Neural crest cell (in vitro differentiated cells): Measurements from ENCODE around the gene CCS. TPM values are rescaled to one million over a fixed set of nuclear protein-coding genes. Genes with fewer than 3 reads are reported as not detected.
A peak's percentile ranks its signal among the peaks of the same experiment; 100 is the strongest.
"Not testable (repeated sequence)": the region's sequence is repeated elsewhere in the genome, so short reads cannot be mapped to it uniquely, and the experiment has no call there.

Source experiments
- DNase-seq: peaks from one replicate; pipeline ENCODE4 v3.0.0; 2021; ENCODE audit warnings: low read depth, mixed read lengths, low spot score
- H3K27ac Mint-ChIP-seq: one replicate; pipeline ENCODE4 v1.8.0; 2021; ENCODE audit warnings: mild to moderate bottlenecking, mixed read lengths; ENCODE audit not compliant: unreplicated experiment
- H3K27me3 Mint-ChIP-seq: 2 replicates; pipeline ENCODE4 v1.8.0; 2021; ENCODE audit warnings: low read depth, mild to moderate bottlenecking, mixed read lengths
- H3K36me3 Mint-ChIP-seq: 2 replicates; pipeline ENCODE4 v1.8.0; 2021; ENCODE audit warnings: low read depth, mild to moderate bottlenecking, mixed read lengths
- H3K4me1 Mint-ChIP-seq: 2 replicates; pipeline ENCODE4 v1.8.0; 2021; ENCODE audit warnings: mixed read lengths
- H3K4me3 Mint-ChIP-seq: one replicate; pipeline ENCODE4 v1.8.0; 2021; ENCODE audit warnings: mild to moderate bottlenecking, mixed read lengths
- H3K9me3 Mint-ChIP-seq: 2 replicates; pipeline ENCODE4 v1.8.0; 2021; ENCODE audit warnings: mixed read lengths
- long read RNA-seq: library from polyadenylated mRNA; unstranded; transcript quantifications from one replicate; pipeline ENCODE4 v2.0.0, GENCODE V29; 2020
- total RNA-seq: library from RNA; stranded (reverse); gene quantifications from 2 replicates; pipeline ENCODE4 v1.2.1, GENCODE V29; 2021
- TF ChIP-seq, protein P1 (sequence below): fragments of 200-600 bp; sonication (generic); conservative IDR thresholded peaks from 2 replicates; pipeline ENCODE4 v1.5.0; 2021; ENCODE audit warnings: antibody characterized with exemption, mild to moderate bottlenecking

The CCS gene
- 47.2 and 49.8 TPM in 2 replicates for total RNA-seq
- long read RNA-seq, transcript CCS-205 (7 exons, 1,196 nt), result minor isoform, 6 of 21 reads
- long read RNA-seq, transcript CCS-208 (8 exons, 1,430 nt), result major isoform, 8 of 21 reads
- long read RNA-seq, partial matches to known transcripts, result 1 of 21 reads
- long read RNA-seq, other reads (novel, unspliced or antisense), result 6 of 21 reads

- H3K4me1 Mint-ChIP-seq, result peaks cover 24% of the 10 kb centered on the region
- H3K4me3 Mint-ChIP-seq, result peak within 1 kb of the TSS; percentile 96
- peak; percentile 95 for DNase-seq
- peaks cover 4% of the 10 kb centered on the region for H3K36me3 Mint-ChIP-seq
- peak within 1 kb of the TSS; percentile 99 for H3K27ac Mint-ChIP-seq
- H3K27me3 Mint-ChIP-seq, result no peaks in the 10 kb centered on the region
- H3K9me3 Mint-ChIP-seq, result peaks cover 7% of the 10 kb centered on the region
- TF ChIP-seq, protein P1, sequence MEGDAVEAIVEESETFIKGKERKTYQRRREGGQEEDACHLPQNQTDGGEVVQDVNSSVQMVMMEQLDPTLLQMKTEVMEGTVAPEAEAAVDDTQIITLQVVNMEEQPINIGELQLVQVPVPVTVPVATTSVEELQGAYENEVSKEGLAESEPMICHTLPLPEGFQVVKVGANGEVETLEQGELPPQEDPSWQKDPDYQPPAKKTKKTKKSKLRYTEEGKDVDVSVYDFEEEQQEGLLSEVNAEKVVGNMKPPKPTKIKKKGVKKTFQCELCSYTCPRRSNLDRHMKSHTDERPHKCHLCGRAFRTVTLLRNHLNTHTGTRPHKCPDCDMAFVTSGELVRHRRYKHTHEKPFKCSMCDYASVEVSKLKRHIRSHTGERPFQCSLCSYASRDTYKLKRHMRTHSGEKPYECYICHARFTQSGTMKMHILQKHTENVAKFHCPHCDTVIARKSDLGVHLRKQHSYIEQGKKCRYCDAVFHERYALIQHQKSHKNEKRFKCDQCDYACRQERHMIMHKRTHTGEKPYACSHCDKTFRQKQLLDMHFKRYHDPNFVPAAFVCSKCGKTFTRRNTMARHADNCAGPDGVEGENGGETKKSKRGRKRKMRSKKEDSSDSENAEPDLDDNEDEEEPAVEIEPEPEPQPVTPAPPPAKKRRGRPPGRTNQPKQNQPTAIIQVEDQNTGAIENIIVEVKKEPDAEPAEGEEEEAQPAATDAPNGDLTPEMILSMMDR, result peak; percentile 74
Measured at GRCh38 chr11:66592457-66593302, at the start of gene CCS, which contains the start of gene CCDC87. CCS (plus strand) TSS chr11:66593185; CDS start chr11:66593262, 77 bp downstream. CCDC87 (minus strand) TSS chr11:66593063; CDS start chr11:66593015, 48 bp downstream.

DNA sequence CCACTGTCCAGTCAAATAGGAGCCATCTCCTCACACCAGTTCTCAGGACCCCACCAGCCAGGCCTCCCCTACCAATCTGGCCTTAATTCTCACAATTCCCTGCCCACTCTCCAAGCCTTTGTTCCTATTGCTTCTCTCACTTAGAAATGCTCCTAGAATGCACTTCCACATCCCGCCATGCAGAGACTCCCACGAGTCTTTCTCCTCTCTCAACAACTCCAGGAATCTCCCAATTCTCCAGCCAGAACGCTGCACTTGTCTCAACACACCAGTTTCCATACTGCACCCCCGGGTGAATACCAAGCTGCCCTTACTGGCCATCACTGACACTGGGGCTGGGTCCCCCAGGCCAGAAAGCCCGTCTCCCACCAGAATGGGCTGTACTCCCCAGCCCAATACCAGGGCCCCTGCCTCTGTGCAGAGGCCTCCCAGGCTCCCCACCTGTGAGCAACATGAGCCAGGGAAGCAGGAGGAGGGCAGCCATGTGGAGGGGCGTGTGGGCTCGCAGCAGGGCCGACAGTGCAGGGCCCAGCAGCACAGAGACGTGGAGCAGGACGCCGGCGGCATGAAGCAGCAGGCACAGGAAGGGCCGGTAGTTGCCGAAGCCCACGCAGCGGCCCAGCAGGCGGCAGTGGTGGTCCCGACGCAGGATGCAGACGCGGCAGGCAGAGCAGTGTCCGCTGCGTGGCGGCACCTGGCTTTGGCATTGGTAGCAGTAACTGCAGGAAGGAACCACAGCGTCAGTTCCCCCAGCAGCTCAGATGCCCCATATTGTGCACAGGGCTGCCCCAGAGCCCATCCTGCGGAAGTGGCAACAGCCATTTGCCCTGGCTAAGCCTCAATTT, 49.5 kb upstream of the CCS start:
- H3K36me3 Mint-ChIP-seq, result no peaks in the 10 kb centered on the region
- TF ChIP-seq, protein P1, result peak; percentile 43
- peaks cover 17% of the 10 kb centered on the region for H3K4me1 Mint-ChIP-seq
- H3K27ac Mint-ChIP-seq, result no peak overlapping the region
- DNase-seq, result peak; percentile 36
- H3K4me3 Mint-ChIP-seq, result peak overlapping the region; percentile 56
- peaks cover 15% of the 10 kb centered on the region for H3K27me3 Mint-ChIP-seq
- no peaks in the 10 kb centered on the region for H3K9me3 Mint-ChIP-seq

DNA sequence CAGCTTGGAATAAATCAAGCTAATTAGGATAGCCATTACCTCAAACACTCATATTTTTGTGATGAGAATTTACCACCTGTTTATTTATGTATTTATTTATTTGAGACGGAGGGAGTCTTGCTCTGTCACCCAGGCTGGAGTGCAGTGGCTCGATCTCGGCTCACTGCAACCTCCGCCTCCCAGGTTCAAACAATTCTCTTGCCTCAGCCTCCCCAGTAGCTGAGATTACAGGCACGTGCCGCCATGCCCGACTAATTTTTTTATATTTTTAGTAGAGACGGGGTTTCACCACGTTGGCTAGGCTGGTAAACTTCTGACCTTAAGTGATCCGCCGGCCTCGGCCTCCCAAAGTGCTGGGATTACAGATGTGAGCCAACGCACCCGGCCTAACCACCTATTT, 48.0 kb upstream of the CCS start:
- H3K36me3 Mint-ChIP-seq, H3K9me3 Mint-ChIP-seq, H3K27ac Mint-ChIP-seq, DNase-seq: not testable (repeated sequence)
- peaks cover 25% of the 10 kb centered on the region for H3K4me1 Mint-ChIP-seq
- peaks cover 23% of the 10 kb centered on the region for H3K27me3 Mint-ChIP-seq
- peak overlapping the region; percentile 89 for H3K4me3 Mint-ChIP-seq

- Mint-ChIP-seq H3K4me3 (peak within 1 kb of the TSS; percentile 89), H3K36me3 (no peaks in the 10 kb centered on the region), H3K27ac (no peak within 1 kb of the TSS), H3K27me3 (peaks cover 23% of the 10 kb centered on the region), H3K4me1 (peaks cover 25% of the 10 kb centered on the region), H3K9me3 (no peaks in the 10 kb centered on the region)
- DNase-seq, result peak; percentile 91
- TF ChIP-seq, protein P1, result no peak
Measured at GRCh38 chr11:66545701-66546367, 47.2 kb upstream of the CCS start, which contains the start of gene ZDHHC24. ZDHHC24 (minus strand) TSS chr11:66546048; CDS start chr11:66546003, 45 bp downstream.

DNA sequence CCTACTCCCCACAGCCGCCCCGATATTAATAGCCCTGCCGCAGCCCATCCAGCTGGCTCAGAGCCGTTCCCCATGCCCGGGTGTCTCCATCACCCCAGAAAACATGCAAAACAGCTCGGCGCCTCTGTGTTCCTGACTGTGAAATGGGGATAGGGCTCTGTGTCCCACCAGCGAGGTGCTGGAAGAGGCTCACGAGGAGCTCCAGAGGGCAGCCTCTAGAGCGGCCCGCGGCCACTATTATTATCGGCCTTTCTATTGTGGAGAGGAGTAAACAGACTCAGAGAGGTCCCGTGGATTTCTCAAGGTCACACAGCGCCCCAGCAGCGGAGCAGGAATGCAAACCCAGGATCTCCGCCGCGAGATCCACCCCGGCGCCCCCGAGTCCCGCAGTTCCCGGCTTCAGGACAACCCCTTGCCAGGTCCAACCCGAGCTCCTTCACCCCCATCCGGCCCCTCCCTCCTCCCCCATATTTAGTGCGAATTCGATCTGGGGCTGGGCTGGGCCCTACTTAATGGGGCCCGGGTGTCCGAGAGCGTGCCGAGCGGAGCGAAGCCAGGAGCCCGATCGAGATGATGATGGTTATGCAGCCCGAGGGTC, 46.5 kb upstream of the CCS start, which contains the start of gene ACTN3:
ACTN3 (plus strand) TSS at position 536 of the 598 bp plus-strand sequence; CDS start at position 571, 35 bp downstream.
- Mint-ChIP-seq H3K27ac (no peak within 1 kb of the TSS), H3K36me3 (no peaks in the 10 kb centered on the region), H3K4me1 (peaks cover 25% of the 10 kb centered on the region), H3K4me3 (peak within 1 kb of the TSS; percentile 87), H3K27me3 (peaks cover 23% of the 10 kb centered on the region), H3K9me3 (no peaks in the 10 kb centered on the region)
- DNase-seq, result no peak
- TF ChIP-seq, protein P1, result no peak
